Left cardiac atrium (tissue), 4 donors: ENCODE data around the gene TMEM175. TPM values are rescaled to one million over a fixed set of nuclear protein-coding genes. Genes with fewer than 3 reads are reported as not detected.
A peak's percentile ranks its signal among the peaks of the same experiment; 100 is the strongest.

Experiments
- ATAC-seq, 2 donors: fragments of 200-7000 bp; cut with Tn5 transposase; one replicate each; pipeline ENCODE4 v1.9.1; 2020; ENCODE audit warnings: mild to moderate bottlenecking in 2 of 2, moderate library complexity in 2 of 2
- DNase-seq: peaks from one replicate; pipeline ENCODE4 v3.0.0-alpha.2; 2020
- intact Hi-C, 2 donors: fragments of 100-400 bp; cut with DNase I; formaldehyde crosslinking; loops; one replicate each; pipeline versions ENCODE4 v1.14.1 to v1.15.1; 2022 to 2023
- total RNA-seq, 2 donors: library from RNA; stranded (reverse); fragmentation: NEBNext Ultra II Directional; extraction: Animal tissue kit (Norgen Biotek cat#: 25700); gene quantifications; one replicate each; pipeline ENCODE4 v1.2.1, GENCODE V29; 2021
- donor health status: DM: no; HTN: yes; CAD: no.
- donor health status: DM: no; HTN: yes; CAD: no; lungs with severe emphysema.
- donor health status: DM: yes; HTN: yes; CAD: no.
- donor health status: Dilated cardiomyopathy.

Gene TMEM175
- total RNA-seq, 2 donors from 2014 or later = 17.9 to 20.7 TPM

GRCh38 chr4:964346-965025, 32.2 kb downstream of the TMEM175 start:
- DNase-seq (no peak), ATAC-seq (no peak)
- intact Hi-C loops = no loop called here

GRCh38 chr4:965048-965765, 32.9 kb downstream of the TMEM175 start:
- ATAC-seq = no peak
- intact Hi-C loops = no loop called here
- no peak for DNase-seq

- intact Hi-C loops = no loop called here
- DNase-seq = no peak
- no peak for ATAC-seq
Observed at GRCh38 chr4:965766-966134, 33.5 kb downstream of the TMEM175 start.

GRCh38 chr4:966266-967112, 34.2 kb downstream of the TMEM175 start:
- intact Hi-C loops = no loop called here
- ATAC-seq (no peak), DNase-seq (no peak)

- ATAC-seq (no peak), DNase-seq (no peak)
- intact Hi-C loops = no loop called here
Observed at GRCh38 chr4:967113-968104, 35.1 kb downstream of the TMEM175 start.

GRCh38 chr4:968221-968620, 36.0 kb downstream of the TMEM175 start:
- DNase-seq (no peak), ATAC-seq (no peak)
- intact Hi-C loops = no loop called here

- ATAC-seq (no peak), DNase-seq (no peak)
- intact Hi-C loops = no loop called here
Observed at GRCh38 chr4:968621-969394, 36.5 kb downstream of the TMEM175 start.

- intact Hi-C loops = loop anchor here in 1 of 2 donors (5.0 kb wide), 1 partner anchor 38 kb away; the partner anchor contains the start of genes GAK and TMEM175
- no peak for ATAC-seq
- DNase-seq = no peak
Observed at GRCh38 chr4:970046-970745, 37.9 kb downstream of the TMEM175 start.

GRCh38 chr4:970854-971520, 38.7 kb downstream of the TMEM175 start:
- DNase-seq = no peak
- no peak for ATAC-seq
- intact Hi-C loops = loop anchor here in 1 of 2 donors (5.0 kb wide), 1 partner anchor 39 kb away; the partner anchor contains the start of genes GAK and TMEM175

GRCh38 chr4:971666-972500, 39.6 kb downstream of the TMEM175 start:
- no peak for ATAC-seq
- intact Hi-C loops = loop anchor here in 1 of 2 donors (5.0 kb wide), 1 partner anchor 40 kb away; the partner anchor contains the start of genes GAK and TMEM175
- DNase-seq = no peak

GRCh38 chr4:972651-973424, 40.6 kb downstream of the TMEM175 start:
- peak; percentile 10 to 26 for ATAC-seq
- intact Hi-C loops = loop anchor here in 1 of 2 donors (5.0 kb wide), 1 partner anchor 41 kb away; the partner anchor contains the start of genes GAK and TMEM175
- peak; percentile 52 for DNase-seq

GRCh38 chr4:973431-974397, 41.5 kb downstream of the TMEM175 start, which contains the start of gene DGKQ:
TSS of gene DGKQ (minus strand) at chr4:973569. CDS start at chr4:973482, 87 bp downstream.
- intact Hi-C loops = loop anchor here in 1 of 2 donors (5.0 kb wide), 1 partner anchor 41 kb away; the partner anchor contains the start of genes GAK and TMEM175
- DNase-seq (peak; percentile 90), ATAC-seq (peak; percentile 97 to 99)

- DNase-seq (no peak), ATAC-seq (no peak)
- intact Hi-C loops = loop anchor here in 1 of 2 donors (5.0 kb wide), 1 partner anchor 42 kb away; the partner anchor contains the start of genes GAK and TMEM175
Observed at GRCh38 chr4:974668-975067, 42.4 kb downstream of the TMEM175 start.
